Mononuclear cell (primary cell): ENCODE data around the gene SRR. TPM values are rescaled to one million over a fixed set of nuclear protein-coding genes. Genes with fewer than 3 reads are reported as not detected.

Experiments used
- H3K27me3 ChIP-seq: 2 replicates; pipeline ENCODE4 v1.6.0; 2011; ENCODE audit warnings: low read length, control low read depth; ENCODE audit not compliant: insufficient read depth
- H3K4me1 ChIP-seq: 2 replicates; pipeline ENCODE4 v1.5.1; 2011; ENCODE audit warnings: mild to moderate bottlenecking, low read length, control low read depth; ENCODE audit not compliant: insufficient read depth
- H3K4me3 ChIP-seq: 2 replicates; pipeline ENCODE4 v1.5.1; 2011; ENCODE audit warnings: mild to moderate bottlenecking, low read length, moderate library complexity
- H3K9me3 ChIP-seq: 2 replicates; pipeline ENCODE4 v1.5.1; 2011; ENCODE audit warnings: low read depth, mild to moderate bottlenecking, control low read depth, low read length
- total RNA-seq: library from RNA; depleted of rRNA; stranded (reverse); fragments of >200 nt; gene quantifications from one replicate; pipeline ENCODE4 v1.2.3, GENCODE V29; 2012

Gene SRR
- total RNA-seq, 1 donor: 2.1 TPM

GRCh38 chr17:2275722-2276121, 28.0 kb upstream of the SRR start:
- Histone ChIP-seq H3K9me3 (no peaks in the 10 kb centered on the region), H3K4me3 (no peak overlapping the region), H3K4me1 (peaks cover 14% of the 10 kb centered on the region), H3K27me3 (no peaks in the 10 kb centered on the region)

DNA sequence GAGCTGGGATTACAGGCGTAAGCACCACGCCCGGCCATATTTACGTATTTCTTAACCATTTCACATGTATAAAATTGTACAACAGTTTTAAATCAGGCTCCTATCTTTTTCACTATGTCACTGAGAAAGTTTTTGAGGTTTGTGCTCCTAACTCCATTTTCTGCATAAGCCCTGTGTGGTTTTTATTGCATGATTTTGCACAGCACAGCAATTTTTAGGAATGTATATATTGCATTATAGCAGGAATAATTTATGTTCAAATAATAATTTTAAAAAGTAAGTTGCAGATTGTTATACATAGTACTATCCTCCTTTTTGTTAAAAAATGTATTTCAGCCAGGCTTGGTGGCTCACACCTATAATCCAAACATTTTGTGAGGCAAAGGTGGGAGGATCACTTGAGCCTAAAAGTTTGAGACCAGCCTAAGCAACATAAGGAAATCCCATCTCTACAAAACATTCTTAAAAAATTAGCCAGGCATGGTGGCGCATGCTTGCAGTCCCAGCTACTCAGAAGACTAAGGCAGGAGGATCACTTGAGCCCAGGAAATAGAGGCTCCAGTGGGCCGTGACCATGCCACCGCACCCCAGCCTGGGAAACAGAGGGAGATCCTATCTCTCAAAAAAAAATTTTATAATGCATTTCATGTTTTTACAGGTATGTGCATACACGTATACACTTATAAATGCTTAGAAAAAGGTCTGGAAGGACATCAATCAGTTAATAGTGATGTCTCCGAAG, 26.1 kb upstream of the SRR start:
- Histone ChIP-seq H3K4me3 (no peak overlapping the region), H3K9me3 (no peaks in the 10 kb centered on the region), H3K4me1 (peaks cover 13% of the 10 kb centered on the region), H3K27me3 (no peaks in the 10 kb centered on the region)

- H3K4me3 ChIP-seq: no peak overlapping the region
- H3K9me3 ChIP-seq: no peaks in the 10 kb centered on the region
- H3K4me1 ChIP-seq: peaks cover 13% of the 10 kb centered on the region
- no peaks in the 10 kb centered on the region for H3K27me3 ChIP-seq
These were observed 24.0 kb upstream of the SRR start for GRCh38 chr17:2279707-2280106.

GRCh38 chr17:2282297-2282873, 21.4 kb upstream of the SRR start:
- Histone ChIP-seq H3K4me1 (peaks cover 6% of the 10 kb centered on the region), H3K9me3 (no peaks in the 10 kb centered on the region), H3K4me3 (no peak overlapping the region), H3K27me3 (no peaks in the 10 kb centered on the region)

DNA sequence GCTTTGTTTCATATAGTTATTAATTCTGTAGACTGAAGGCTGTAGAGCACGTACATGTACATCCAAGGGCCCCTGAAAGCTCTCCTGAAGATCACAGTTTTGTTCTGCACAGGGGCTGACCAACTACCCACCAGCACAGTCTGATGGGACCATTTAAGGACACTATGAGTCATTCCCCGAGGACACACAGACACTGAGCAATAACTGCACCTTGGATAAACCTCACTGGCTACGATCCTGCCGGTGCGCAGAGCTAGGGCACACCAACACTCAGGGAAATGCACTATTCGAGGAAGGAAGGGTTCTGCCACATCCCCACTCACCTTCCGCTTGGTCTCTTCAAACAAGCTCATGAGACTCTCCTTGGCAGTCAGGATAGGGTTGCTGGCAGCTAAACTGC, 20.4 kb upstream of the SRR start:
- Histone ChIP-seq H3K27me3 (no peaks in the 10 kb centered on the region), H3K4me3 (no peak overlapping the region), H3K4me1 (peaks cover 6% of the 10 kb centered on the region), H3K9me3 (no peaks in the 10 kb centered on the region)

DNA sequence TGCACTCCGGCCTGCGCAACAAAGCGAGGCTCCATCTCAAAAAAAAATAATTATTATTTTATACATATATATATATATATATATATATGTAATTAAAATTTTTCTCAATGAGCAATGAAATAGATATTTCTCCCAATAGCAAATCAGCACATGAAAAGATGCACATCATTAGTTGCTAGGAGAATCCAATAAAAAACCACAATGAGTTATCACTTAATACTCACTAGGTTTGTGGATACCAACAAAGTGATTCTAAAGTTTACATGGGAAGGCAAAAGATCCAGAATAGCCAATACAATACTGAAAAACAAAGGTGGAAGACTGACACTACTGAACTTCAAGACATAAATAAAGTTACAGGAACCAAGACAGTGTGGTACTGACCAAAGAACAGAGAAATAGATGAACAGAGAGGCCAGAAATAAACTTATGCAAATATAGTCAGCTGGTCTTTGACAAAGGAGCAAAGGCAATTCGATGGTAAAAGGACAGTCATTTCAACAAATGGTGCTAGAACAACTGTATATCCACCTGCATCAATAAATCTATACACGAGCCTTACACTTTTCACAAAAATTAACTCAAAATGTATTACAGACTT, 13.8 kb upstream of the SRR start:
- no peak overlapping the region for H3K4me3 ChIP-seq
- H3K4me1 ChIP-seq: no peaks in the 10 kb centered on the region
- no peaks in the 10 kb centered on the region for H3K9me3 ChIP-seq
- no peaks in the 10 kb centered on the region for H3K27me3 ChIP-seq

GRCh38 chr17:2292100-2292499, 11.7 kb upstream of the SRR start:
- Histone ChIP-seq H3K4me3 (no peak overlapping the region), H3K4me1 (no peaks in the 10 kb centered on the region)

DNA sequence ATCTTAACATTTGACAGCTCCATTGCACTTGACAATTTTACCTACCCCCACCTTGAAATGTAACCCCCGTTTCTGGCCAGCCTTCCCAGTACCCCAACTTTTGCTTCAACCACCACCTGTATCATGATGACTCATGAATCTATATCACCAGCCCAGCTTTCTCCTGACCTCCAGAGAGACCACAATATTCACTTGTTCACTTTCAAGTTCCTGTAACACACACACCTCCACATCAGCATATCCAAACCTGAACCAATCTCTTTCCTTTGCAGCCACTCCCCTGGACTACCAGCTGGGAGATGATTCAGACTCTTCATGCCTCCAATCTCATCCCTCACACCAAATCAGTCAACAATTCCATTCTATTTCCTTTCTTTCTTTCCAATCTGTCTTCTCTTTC, 8.2 kb upstream of the SRR start:
- Histone ChIP-seq H3K27me3 (no peaks in the 10 kb centered on the region), H3K4me3 (no peak overlapping the region), H3K9me3 (no peaks in the 10 kb centered on the region), H3K4me1 (no peaks in the 10 kb centered on the region)

More at GRCh38 chr17:2292100-2292499, 11.7 kb upstream of the SRR start:
- Histone ChIP-seq H3K27me3 (no peaks in the 10 kb centered on the region), H3K9me3 (no peaks in the 10 kb centered on the region)

GRCh38 chr17:2297023-2297422, 6.7 kb upstream of the SRR start:
- H3K9me3 ChIP-seq: no peaks in the 10 kb centered on the region
- no peaks in the 10 kb centered on the region for H3K27me3 ChIP-seq
- peaks cover 3% of the 10 kb centered on the region for H3K4me1 ChIP-seq
- H3K4me3 ChIP-seq: no peak overlapping the region

DNA sequence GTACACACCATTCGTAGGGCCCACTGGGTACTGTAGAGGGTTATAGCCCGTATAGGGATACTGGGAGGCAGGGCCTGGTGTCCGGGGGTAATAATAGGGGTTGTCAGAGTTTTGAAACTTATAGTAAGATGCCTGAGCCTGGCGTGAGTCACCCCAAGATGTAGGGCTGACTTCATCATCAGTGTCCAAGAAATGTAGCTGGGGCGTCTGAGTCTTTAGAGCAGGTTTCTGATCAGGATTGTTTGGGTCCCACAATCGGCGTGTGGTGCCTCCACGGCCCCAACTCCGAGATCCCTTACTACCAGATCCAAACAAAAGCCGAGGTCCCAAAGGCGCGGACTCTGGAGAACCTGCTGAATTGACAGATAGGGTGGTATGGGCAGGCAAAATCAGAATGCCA, 4.6 kb upstream of the SRR start:
- H3K9me3 ChIP-seq: no peaks in the 10 kb centered on the region
- H3K4me3 ChIP-seq: no peak overlapping the region
- H3K27me3 ChIP-seq: no peaks in the 10 kb centered on the region
- peaks cover 14% of the 10 kb centered on the region for H3K4me1 ChIP-seq

- H3K27me3 ChIP-seq: no peaks in the 10 kb centered on the region
These were observed 4.0 kb upstream of the SRR start for GRCh38 chr17:2299756-2300155.

DNA sequence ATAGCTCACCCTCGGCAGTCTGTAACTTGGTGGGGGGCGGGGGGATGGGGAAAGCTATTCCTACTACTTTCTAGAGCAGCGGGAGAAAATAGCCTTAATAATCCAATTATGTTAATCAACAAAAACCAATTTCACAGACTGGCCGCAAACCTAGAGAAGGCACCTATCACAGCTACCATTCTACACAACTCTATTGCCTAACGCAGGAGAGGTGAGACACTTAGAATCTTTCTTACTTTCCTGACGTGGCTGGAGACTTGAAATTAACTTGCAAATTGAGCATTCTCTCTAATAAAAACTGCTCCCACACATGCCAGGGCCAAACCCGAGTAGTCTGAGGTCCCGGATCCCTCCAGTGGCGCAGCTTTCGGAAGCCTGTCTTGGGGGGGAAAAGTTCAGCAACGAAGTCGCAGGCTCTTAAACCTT, 959 bp upstream of the SRR start:
- peak overlapping the region; percentile 89 for H3K4me3 ChIP-seq
- H3K9me3 ChIP-seq: no peaks in the 10 kb centered on the region
- peaks cover 21% of the 10 kb centered on the region for H3K4me1 ChIP-seq
- no peaks in the 10 kb centered on the region for H3K27me3 ChIP-seq

More at GRCh38 chr17:2299756-2300155, 4.0 kb upstream of the SRR start:
- no peaks in the 10 kb centered on the region for H3K9me3 ChIP-seq
- H3K4me3 ChIP-seq: no peak overlapping the region
- H3K4me1 ChIP-seq: peaks cover 21% of the 10 kb centered on the region

DNA sequence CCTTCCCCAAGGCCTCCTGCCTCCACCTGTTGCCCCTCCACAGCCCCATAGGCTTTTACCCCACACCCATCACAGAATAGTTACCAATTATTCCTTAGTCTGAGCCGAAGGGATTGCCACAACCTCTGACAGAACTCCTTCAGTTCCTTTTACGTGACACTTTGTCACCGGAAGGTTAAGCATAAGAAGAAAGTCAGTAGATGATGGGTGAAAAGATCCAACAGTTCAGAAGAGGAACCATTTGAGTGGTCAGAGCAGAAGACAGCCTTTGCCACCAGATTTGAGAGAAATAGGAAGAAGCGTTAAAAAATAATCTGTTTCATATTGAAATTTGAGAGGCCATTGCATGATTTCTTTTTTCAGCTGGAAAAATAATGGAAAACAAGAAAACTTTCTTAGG, 1.2 kb downstream of the SRR start:
- H3K27me3 ChIP-seq: no peaks in the 10 kb centered on the region
- no peak overlapping the region for H3K4me3 ChIP-seq

DNA sequence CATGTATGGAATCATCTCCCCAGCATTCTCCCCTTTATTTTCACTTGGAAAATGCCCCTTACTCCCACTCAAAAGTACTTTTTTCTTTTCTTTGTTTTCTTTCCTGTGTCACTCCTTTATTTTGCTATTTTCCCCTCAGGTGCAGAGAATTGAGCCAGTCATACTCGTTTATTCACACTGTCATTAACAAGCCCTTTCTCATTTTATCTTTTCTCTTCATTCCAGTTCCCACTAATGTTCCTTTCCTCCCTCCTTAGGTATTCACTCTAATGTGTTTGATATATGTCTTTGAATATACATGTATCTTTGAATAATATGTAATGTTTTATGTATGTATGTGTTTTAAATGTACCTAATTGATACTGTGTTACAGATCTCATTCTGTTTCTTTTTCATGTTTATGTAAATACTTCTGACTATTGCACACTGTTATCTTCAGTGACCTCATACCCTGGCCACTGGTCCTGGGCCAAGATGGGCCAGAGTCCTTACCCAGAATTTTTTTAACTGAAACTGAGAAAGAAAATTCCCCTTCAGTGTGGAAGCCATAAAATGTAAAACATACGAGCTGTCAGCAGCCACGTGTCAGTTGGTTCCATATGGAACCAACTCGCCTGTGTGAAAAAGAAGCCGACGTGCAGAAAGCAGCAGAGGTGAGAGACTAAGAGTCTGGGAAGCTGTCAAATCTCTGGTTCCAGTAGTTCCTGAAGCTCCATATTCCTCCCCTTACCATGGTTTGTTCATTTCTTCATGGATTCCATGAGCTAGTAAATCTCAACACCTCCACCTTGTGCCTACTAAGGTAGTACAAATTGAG, 5.8 kb downstream of the SRR start:
- H3K27me3 ChIP-seq: no peaks in the 10 kb centered on the region
- H3K4me1 ChIP-seq: peaks cover 3% of the 10 kb centered on the region
- no peak overlapping the region for H3K4me3 ChIP-seq
- H3K9me3 ChIP-seq: no peaks in the 10 kb centered on the region

More for the DNA sequence above, 1.2 kb downstream of the SRR start:
- Histone ChIP-seq H3K9me3 (no peaks in the 10 kb centered on the region), H3K4me1 (peaks cover 21% of the 10 kb centered on the region)

- H3K4me3 ChIP-seq: no peak overlapping the region
- H3K4me1 ChIP-seq: no peaks in the 10 kb centered on the region
- no peaks in the 10 kb centered on the region for H3K27me3 ChIP-seq
- H3K9me3 ChIP-seq: no peaks in the 10 kb centered on the region
These were observed 9.0 kb downstream of the SRR start for GRCh38 chr17:2312736-2313135.
